ENCODE measurements around the gene CDT1. TPM values are rescaled to one million over a fixed set of nuclear protein-coding genes. Genes with fewer than 3 reads are reported as not detected.

The CDT1 gene
- total and polyA plus RNA-seq, 2 experiments from 2014 or later = 32.6 to 187 TPM

DNA sequence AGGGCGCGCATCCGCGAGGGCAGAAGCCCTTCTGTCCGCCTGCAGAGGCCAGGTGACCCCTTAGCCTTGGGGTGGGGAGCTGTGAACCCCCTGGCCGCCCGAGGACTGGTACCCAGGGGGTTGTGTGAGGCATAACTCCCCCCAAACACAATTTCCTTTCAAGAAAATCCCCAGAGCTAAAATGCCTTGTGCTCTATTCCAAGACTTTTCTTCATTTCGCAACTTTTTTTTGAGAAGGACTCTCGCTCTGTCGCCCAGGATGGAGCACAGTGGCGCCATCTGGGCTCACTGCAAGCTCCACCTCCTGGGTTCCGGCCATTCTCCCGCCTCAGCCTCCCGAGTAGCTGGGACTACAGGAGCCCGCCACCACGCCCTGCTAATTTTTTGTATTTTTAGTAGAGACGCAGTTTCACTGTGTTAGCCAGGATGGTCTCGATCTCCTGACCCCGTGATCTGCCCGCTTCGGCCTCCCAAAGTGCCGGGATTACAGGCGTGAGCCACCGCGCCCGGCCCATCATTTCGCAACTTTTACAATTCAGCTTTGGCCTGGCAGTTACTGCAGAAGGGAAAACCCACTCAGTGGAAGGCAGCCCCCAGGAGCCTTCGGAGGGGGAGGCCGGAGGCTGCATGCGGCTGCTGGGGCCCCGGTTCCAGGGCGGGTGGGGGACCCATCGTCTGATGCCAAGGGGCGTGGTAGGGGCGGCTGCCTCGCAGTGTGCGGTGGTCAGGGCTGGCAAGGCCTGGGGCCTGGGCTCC, 9.1 kb downstream of the CDT1 start:
- H3K4me1 Mint-ChIP-seq = peaks cover 11% of the 10 kb centered on the region; the same call in 2 of the 3 replicates
- H3K27ac ChIP-seq (ENCODE audit: low read depth) = peak overlapping the region; percentile 98
- peak; percentile 69 for DNase-seq (ENCODE audit: low spot score)
- TF ChIP-seq STAT1 (IDR thresholded peaks at IDR 0.05; ENCODE audit: unreplicated experiment) (no peak), NANOG (IDR thresholded peaks at IDR 0.05; ENCODE audit: borderline replicate concordance) (no peak), CREB1 (CRISPR knock-in tag; IDR thresholded peaks at IDR 0.05; ENCODE audit: low read depth) (no peak), ZNF331 (CRISPR knock-in tag; IDR thresholded peaks at IDR 0.05; ENCODE audit: low read depth) (no peak), POLR2AphosphoS5 (IDR thresholded peaks at IDR 0.05; ENCODE audit: low read depth) (no peak; the same call in 1 of the 2 replicates), EZH2phosphoT487 (IDR thresholded peaks at IDR 0.05; ENCODE audit: unreplicated experiment) (no peak)
- TF ChIP-seq, protein P1, sequence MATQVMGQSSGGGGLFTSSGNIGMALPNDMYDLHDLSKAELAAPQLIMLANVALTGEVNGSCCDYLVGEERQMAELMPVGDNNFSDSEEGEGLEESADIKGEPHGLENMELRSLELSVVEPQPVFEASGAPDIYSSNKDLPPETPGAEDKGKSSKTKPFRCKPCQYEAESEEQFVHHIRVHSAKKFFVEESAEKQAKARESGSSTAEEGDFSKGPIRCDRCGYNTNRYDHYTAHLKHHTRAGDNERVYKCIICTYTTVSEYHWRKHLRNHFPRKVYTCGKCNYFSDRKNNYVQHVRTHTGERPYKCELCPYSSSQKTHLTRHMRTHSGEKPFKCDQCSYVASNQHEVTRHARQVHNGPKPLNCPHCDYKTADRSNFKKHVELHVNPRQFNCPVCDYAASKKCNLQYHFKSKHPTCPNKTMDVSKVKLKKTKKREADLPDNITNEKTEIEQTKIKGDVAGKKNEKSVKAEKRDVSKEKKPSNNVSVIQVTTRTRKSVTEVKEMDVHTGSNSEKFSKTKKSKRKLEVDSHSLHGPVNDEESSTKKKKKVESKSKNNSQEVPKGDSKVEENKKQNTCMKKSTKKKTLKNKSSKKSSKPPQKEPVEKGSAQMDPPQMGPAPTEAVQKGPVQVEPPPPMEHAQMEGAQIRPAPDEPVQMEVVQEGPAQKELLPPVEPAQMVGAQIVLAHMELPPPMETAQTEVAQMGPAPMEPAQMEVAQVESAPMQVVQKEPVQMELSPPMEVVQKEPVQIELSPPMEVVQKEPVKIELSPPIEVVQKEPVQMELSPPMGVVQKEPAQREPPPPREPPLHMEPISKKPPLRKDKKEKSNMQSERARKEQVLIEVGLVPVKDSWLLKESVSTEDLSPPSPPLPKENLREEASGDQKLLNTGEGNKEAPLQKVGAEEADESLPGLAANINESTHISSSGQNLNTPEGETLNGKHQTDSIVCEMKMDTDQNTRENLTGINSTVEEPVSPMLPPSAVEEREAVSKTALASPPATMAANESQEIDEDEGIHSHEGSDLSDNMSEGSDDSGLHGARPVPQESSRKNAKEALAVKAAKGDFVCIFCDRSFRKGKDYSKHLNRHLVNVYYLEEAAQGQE (IDR thresholded peaks at IDR 0.05; ENCODE audit: unreplicated experiment) = no peak
- TF ChIP-seq, protein P2, sequence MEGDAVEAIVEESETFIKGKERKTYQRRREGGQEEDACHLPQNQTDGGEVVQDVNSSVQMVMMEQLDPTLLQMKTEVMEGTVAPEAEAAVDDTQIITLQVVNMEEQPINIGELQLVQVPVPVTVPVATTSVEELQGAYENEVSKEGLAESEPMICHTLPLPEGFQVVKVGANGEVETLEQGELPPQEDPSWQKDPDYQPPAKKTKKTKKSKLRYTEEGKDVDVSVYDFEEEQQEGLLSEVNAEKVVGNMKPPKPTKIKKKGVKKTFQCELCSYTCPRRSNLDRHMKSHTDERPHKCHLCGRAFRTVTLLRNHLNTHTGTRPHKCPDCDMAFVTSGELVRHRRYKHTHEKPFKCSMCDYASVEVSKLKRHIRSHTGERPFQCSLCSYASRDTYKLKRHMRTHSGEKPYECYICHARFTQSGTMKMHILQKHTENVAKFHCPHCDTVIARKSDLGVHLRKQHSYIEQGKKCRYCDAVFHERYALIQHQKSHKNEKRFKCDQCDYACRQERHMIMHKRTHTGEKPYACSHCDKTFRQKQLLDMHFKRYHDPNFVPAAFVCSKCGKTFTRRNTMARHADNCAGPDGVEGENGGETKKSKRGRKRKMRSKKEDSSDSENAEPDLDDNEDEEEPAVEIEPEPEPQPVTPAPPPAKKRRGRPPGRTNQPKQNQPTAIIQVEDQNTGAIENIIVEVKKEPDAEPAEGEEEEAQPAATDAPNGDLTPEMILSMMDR (conservative IDR thresholded peaks at IDR 0.05; ENCODE audit: low read depth in 2 of 2) = peak in 1 of 2 experiments; percentile 37; a peak in 3 of 4 replicates
- TF ChIP-seq, protein P3, sequence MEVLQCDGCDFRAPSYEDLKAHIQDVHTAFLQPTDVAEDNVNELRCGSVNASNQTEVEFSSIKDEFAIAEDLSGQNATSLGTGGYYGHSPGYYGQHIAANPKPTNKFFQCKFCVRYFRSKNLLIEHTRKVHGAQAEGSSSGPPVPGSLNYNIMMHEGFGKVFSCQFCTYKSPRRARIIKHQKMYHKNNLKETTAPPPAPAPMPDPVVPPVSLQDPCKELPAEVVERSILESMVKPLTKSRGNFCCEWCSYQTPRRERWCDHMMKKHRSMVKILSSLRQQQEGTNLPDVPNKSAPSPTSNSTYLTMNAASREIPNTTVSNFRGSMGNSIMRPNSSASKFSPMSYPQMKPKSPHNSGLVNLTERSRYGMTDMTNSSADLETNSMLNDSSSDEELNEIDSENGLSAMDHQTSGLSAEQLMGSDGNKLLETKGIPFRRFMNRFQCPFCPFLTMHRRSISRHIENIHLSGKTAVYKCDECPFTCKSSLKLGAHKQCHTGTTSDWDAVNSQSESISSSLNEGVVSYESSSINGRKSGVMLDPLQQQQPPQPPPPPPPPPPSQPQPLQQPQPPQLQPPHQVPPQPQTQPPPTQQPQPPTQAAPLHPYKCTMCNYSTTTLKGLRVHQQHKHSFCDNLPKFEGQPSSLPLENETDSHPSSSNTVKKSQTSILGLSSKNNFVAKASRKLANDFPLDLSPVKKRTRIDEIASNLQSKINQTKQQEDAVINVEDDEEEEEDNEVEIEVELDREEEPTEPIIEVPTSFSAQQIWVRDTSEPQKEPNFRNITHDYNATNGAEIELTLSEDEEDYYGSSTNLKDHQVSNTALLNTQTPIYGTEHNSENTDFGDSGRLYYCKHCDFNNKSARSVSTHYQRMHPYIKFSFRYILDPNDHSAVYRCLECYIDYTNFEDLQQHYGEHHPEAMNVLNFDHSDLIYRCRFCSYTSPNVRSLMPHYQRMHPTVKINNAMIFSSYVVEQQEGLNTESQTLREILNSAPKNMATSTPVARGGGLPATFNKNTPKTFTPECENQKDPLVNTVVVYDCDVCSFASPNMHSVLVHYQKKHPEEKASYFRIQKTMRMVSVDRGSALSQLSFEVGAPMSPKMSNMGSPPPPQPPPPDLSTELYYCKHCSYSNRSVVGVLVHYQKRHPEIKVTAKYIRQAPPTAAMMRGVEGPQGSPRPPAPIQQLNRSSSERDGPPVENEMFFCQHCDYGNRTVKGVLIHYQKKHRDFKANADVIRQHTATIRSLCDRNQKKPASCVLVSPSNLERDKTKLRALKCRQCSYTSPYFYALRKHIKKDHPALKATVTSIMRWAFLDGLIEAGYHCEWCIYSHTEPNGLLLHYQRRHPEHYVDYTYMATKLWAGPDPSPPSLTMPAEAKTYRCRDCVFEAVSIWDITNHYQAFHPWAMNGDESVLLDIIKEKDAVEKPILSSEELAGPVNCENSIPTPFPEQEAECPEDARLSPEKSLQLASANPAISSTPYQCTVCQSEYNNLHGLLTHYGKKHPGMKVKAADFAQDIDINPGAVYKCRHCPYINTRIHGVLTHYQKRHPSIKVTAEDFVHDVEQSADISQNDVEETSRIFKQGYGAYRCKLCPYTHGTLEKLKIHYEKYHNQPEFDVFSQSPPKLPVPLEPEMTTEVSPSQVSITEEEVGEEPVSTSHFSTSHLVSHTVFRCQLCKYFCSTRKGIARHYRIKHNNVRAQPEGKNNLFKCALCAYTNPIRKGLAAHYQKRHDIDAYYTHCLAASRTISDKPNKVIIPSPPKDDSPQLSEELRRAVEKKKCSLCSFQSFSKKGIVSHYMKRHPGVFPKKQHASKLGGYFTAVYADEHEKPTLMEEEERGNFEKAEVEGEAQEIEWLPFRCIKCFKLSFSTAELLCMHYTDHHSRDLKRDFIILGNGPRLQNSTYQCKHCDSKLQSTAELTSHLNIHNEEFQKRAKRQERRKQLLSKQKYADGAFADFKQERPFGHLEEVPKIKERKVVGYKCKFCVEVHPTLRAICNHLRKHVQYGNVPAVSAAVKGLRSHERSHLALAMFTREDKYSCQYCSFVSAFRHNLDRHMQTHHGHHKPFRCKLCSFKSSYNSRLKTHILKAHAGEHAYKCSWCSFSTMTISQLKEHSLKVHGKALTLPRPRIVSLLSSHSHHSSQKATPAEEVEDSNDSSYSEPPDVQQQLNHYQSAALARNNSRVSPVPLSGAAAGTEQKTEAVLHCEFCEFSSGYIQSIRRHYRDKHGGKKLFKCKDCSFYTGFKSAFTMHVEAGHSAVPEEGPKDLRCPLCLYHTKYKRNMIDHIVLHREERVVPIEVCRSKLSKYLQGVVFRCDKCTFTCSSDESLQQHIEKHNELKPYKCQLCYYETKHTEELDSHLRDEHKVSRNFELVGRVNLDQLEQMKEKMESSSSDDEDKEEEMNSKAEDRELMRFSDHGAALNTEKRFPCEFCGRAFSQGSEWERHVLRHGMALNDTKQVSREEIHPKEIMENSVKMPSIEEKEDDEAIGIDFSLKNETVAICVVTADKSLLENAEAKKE (CRISPR knock-in tag; IDR thresholded peaks at IDR 0.05) = no peak
- peaks cover 35% of the 10 kb centered on the region for H3K27me3 Mint-ChIP-seq (ENCODE audit: insufficient read depth, low read depth, poor library complexity)
- peaks cover 15% of the 10 kb centered on the region for H3K36me3 ChIP-seq (ENCODE audit: insufficient read depth)
- H3K9me2 ChIP-seq (ENCODE audit: insufficient read depth) = no peaks in the 10 kb centered on the region
- H3K9me3 Mint-ChIP-seq = peaks cover 4% of the 10 kb centered on the region; the same call in 1 of the 3 replicates
- peaks cover 33% of the 10 kb centered on the region for H3F3A ChIP-seq (replicated peaks; ENCODE audit: low read depth)
- H3K27me3 ChIP-seq (ENCODE audit: insufficient read depth) = no peaks in the 10 kb centered on the region
- H2AFZ ChIP-seq = no peak overlapping the region; the same call in 1 of the 2 replicates
- peak overlapping the region; percentile 99 for H3K4me2 ChIP-seq
- H3K27ac Mint-ChIP-seq = peak overlapping the region; percentile 86; the same call in 1 of the 2 replicates
- peak overlapping the region; percentile 80 for H3K4me3 Mint-ChIP-seq
- no peaks in the 10 kb centered on the region; the same call in 1 of the 2 replicates for H3K4me1 ChIP-seq (ENCODE audit: insufficient read depth)
- H3K79me2 ChIP-seq (replicated peaks; ENCODE audit: insufficient read depth) = peaks cover 13% of the 10 kb centered on the region
- H3K4me3 ChIP-seq = peak overlapping the region; percentile 93
- ATAC-seq = peak; percentile 5; the same call in 2 of the 3 replicates
- peaks cover 32% of the 10 kb centered on the region for H3K36me3 Mint-ChIP-seq (ENCODE audit: low read depth)
- no peaks in the 10 kb centered on the region; the same call in 1 of the 2 replicates for H4K20me1 ChIP-seq (replicated peaks; ENCODE audit: insufficient read depth)
